ENCODE results near the gene PNKP.

GRCh38 chr19:49915271-49915670 lies 47.9 kb upstream of the PNKP start:
- TF ChIP-seq TRIM28 (IDR thresholded peaks at IDR 0.05; ENCODE audit: borderline replicate concordance, low read length) (no peak), ZNF629 (tag by site-specific recombination; IDR thresholded peaks at IDR 0.05) (no peak), CTCF (tag by site-specific recombination; IDR thresholded peaks at IDR 0.05) (no peak), REST (tag by site-specific recombination; IDR thresholded peaks at IDR 0.05) (no peak), ZNF274 (IDR thresholded peaks at IDR 0.05; ENCODE audit: low read length) (no peak), ZNF274 (tag by site-specific recombination; IDR thresholded peaks at IDR 0.05; ENCODE audit: borderline replicate concordance) (no peak), WT1 (tag by site-specific recombination; IDR thresholded peaks at IDR 0.05) (no peak)

All from HEK293 (cell line).